Sciatic nerve (tissue), 2 donors: ENCODE results near the gene LIF. TPM values are rescaled to one million over a fixed set of nuclear protein-coding genes. Genes with fewer than 3 reads are reported as not detected.

Experiments
- ATAC-seq: fragments of 200-7000 bp; cut with Tn5 transposase; one replicate; pipeline ENCODE4 v1.9.1; 2020; ENCODE audit warnings: mild to moderate bottlenecking, moderate library complexity
- DNase-seq: peaks from one replicate; pipeline ENCODE4 v3.0.0-alpha.2; 2020; ENCODE audit warnings: low spot score
- intact Hi-C: fragments of 100-400 bp; cut with DNase I; formaldehyde crosslinking; loops from one replicate; pipeline ENCODE4 v1.14.2; 2022
- total RNA-seq: library from RNA; stranded (reverse); fragmentation: NEBNext Ultra II Directional; extraction: Animal tissue kit (Norgen Biotek cat#: 25700); gene quantifications from one replicate; pipeline ENCODE4 v1.2.1, GENCODE V29; 2021
- donor health status: DM: no; HTN: no; CAD: no.
- donor health status: DM: no; HTN: no; CAD: no.

LIF gene
- total RNA-seq, 1 donor from 2014 or later: 3.2 TPM

DNA sequence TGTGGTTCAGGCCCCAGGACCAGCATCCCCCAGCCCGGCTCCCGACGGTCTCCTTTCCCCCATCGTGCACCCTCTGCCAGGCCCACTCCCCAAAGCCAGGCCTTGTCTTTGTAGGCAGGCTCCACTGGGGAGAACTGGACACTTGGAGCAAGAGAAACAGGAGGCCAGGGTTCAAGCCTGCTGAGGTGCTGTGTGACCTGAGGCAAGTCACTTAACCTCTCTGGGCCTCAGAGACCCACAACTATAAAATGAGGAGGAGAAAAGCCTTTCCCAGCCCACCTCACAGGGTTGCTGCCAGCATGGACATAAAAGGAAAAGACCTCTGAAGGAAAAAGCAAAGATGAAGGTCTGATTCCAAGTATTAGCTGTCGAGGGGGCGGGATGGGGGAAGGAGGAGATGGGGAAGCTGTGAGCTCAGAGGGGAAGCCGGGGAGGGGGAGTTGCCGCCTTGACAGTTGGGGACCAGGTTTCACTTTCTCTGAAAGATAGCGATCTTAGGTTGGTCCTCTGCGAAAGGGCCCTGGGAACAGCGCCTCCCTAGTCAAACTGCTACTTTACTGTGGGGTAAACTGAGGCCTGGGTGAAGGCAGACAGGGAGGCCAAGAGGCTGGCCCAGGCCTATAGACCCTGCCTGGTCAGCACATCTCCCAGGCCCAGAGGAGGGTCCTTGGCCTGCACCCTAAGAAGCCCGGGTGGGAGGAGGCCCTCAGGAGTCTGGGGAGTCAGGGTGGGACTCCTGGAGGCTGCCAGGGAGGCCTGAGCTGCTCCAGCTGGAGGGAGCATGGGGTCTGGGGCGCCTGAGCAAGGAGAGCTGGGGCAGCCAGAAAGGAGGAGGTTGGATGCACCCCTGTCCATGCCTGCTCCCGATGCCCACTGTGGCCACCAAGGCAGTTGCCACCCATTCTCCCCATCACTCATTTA, 21.1 kb upstream of the LIF start:
- ATAC-seq (no peak), DNase-seq (peak; percentile 62)
- intact Hi-C loops: no loop called here

DNA sequence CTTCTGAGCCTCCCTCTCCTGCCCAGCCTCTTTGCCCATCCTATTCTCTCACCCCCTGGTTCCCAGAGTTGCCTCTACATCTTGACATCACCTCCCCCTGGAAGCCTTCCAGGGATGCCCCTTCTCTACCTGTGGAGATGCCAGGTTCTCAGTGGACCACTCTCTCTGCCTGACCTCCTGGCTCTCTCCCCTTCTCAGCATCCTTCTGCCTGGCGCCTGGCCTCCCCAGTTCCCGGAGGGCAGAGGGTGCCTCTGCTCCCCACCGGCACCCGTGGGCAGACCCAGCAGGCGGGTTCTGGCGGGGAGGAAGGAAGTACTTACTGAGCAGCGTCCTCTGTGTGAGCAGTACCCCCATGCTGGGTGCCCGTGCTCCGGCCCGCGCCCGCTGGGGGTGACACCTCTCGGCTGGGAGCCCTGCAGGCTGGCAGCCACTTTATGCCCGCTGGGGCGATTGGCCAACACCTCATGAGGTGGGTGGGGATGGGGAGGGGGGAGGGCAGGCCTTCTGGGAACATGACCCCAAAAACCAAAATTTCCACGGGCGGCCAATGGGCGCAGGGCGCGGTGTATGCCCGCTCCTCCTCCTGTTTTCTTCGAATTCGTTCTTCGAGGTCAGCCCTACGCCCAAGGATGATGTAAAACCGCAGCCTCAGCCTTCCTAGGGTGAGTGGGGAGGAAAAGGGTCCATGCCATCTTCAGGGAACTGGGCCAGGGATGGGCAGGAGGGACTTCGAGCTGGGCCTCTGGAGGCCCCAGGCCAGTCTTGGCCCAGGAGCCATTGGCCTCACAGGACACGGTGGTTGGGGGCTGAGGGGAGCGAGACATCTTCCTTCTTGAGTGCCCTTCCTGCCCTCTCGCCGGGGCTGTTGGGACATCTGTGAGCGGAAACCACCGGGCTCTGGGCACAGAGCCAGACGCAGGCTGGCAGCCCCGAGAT, 20.2 kb upstream of the LIF start, which contains the start of gene OSM:
Gene OSM, minus strand, starts transcription at position 407 of the 937 bp plus-strand sequence. Its CDS starts 52 bp downstream, at position 355.
- intact Hi-C loops: no loop called here
- peak; percentile 79 for DNase-seq

DNA sequence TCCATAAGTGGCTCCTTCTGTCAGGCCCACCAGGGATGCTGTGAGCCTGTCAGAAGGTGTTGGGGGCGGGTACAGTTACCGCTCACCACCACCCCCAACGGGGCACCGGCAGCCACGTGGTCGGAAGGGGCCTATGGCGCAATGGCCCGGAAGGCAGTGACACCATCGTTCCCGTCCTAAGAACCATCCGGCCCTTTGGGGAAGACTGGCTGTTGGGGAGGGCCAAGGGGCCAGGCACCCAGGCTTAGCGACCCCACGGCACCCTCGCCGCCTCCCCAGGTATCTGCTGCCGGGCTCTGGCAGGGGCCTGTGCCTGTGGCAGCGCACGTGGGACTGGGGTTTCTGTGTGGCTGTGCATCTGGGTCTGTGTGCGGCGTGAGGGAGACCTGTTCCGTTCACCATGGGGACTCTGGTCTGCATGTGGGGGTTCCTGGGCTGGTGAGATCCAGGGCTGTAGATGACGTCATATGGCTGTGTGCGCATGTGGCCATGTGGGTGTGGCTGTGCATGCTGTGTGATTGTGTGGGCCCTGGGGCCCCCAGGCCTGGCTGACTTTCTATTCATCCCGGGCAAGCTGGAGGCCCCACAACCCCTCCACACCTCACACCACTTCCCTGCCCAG, 19.4 kb upstream of the LIF start:
- peak; percentile 80 for DNase-seq
- ATAC-seq: peak; percentile 61
- intact Hi-C loops: no loop called here

More for the DNA sequence above, 20.2 kb upstream of the LIF start, which contains the start of gene OSM:
- ATAC-seq: peak; percentile 41

DNA sequence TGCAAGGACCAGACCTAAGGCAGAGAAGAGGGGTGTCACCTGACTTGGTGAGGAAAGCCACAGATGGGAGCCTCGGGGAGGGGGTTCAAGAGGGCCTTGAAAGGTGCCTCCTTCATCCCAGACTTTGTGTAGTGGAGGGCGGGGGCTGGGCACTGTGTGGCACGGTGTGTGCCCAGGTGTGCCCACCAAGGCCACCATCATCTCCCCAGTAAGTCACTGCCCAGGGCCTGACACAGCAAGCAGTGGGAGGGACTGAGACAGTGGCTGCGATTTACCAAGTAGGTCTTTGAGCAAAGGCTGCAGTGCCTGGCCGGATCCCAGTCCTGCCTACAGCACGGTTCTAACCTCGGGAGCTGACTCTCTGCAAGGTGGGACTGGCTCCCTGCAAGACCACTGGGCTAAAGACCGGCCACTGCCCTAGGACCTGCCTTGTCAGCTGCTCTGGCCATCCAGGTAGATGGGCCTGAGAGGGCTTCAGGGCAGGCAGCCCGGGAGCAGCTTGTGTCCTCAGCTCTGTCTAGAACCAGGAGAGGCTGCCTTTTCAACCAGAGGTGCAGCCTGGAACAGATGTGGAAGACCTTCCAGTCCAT, 18.7 kb upstream of the LIF start:
- ATAC-seq (no peak), DNase-seq (no peak)
- intact Hi-C loops: no loop called here

GRCh38 chr22:30263883-30264282, 17.3 kb upstream of the LIF start:
- DNase-seq (no peak), ATAC-seq (no peak)
- intact Hi-C loops: loop anchor here (2.0 kb wide), 1 partner anchor 123 kb away; the partner anchor contains the start of gene RNF215

DNA sequence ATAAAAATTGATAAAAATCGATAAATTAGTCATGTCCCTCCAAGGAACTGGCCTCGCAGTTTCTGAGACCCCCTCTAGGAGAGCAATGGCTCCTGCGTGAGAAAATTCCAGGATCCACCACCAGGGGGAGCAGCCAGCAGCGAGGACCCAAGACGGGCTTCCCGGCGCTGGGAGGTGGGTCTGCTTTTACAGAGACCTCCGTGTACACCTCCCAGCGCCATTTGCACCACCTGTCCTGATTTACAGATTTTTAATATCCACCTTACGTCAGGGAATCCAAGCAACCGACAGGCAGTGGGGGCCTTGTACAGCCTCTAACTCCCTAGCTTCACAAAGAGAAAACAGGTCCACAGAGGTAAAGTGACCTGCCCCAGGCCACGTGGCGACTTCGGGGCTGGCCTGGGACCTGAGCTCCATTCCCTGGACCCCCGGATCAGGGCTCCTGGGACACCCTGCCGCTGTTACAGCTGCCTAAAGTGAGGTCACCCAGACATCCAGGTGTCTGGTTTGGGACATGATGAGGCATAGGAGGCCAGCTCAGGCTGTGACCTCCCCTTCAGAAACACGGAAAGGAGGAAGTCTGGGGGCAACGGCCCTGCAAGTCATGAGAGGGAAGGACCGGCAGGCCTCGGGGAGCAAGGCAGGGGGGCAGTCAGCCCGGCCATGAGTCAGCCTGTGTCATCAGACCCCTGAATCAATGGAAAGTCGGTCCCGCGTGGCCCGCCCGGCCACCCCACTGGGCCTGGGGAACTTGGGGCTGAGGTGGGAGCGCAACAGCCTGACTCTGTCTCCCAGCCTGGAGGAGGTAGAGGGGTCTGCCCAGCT, 16.6 kb upstream of the LIF start:
- intact Hi-C loops: loop anchor here (2.0 kb wide), 1 partner anchor 124 kb away; the partner anchor contains the start of gene RNF215
- ATAC-seq: peak; percentile 65
- peak; percentile 91 for DNase-seq

DNA sequence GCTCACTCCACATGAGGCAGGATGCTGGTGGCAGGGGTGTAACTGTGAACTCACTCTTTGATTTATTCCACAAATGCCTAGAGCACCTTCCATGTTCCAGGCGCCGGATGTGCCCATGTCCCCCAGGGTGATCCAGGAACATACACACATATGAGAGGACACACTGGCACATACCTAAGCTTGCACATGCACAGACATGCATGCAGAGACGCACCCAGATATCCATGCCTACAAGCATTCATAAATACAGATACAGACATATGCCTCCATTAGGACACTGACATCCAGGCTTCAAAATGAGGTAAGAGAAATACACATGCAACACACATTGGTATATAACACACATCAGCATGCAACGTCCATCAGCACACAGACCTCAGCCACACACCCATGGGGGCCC, 15.6 kb upstream of the LIF start:
- intact Hi-C loops: loop anchor here (2.0 kb wide), 1 partner anchor 125 kb away; the partner anchor contains the start of gene RNF215
- no peak for DNase-seq
- ATAC-seq: no peak

GRCh38 chr22:30261134-30261533, 14.6 kb upstream of the LIF start:
- intact Hi-C loops: no loop called here
- DNase-seq (no peak), ATAC-seq (no peak)

DNA sequence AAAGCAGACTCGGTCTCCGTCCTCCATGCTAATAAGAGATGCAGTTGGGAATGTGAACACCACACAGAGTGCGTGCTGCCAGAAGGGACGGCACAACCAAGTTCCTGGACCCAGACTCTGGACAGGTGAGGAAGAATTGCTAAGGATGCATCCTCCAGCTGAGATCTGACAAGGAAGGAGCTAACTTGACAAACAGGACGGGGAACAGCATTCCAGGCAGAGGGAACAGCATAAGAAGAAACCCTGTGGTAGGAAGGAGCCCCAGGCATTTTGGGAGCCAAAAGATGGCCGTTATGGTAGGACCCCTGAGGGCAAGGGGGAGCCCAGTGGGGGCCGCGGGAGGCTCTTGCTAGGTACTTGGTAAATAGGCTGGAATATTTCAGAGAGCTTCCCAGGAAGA, 14.1 kb upstream of the LIF start:
- DNase-seq: no peak
- intact Hi-C loops: no loop called here

DNA sequence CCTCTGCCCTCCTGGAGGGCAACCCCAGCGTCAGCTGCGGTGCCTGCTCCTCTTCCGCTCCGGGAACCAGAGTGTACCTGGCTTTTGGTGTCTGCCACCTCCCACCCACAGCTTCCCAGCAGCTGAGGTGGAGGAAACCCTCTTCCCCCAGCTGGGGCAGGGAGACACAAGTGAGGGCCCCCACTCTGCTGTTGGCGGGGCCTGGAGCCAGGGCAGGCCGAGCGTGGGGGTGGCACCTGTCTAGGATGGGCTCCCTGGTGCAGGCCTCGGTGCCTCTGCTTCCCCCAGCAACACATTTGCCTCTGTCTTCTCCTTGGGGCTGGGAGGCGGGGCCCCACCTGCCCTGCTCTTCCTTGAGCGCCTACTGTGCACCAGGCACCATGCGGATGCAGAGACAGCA, 13.7 kb upstream of the LIF start:
- ATAC-seq: no peak
- DNase-seq: no peak
- intact Hi-C loops: no loop called here

More for the DNA sequence above, 14.1 kb upstream of the LIF start:
- no peak for ATAC-seq

DNA sequence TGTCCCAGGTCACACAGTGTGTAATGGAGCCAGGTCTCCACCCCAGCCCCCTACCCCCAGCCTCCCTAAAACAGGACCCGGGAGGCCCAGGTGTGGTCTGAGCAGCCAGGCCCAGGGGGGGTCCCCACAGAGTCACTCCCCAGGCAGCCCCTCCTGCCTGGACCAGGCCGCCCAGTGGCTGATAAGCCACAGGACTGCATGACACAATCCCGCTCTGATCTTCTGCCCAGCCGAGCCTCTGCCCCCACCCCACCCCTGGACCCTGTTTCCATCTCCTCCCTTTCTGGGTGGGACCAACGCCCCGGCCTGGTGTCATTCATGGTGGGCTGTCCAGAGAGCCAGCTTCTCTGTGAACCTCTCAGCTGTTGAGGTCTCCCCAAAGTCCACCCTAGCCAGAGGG, 7.8 kb upstream of the LIF start:
- DNase-seq (no peak), ATAC-seq (no peak)
- intact Hi-C loops: loop anchor here (2.0 kb wide), 1 partner anchor 146 kb away; no protein-coding TSS in a partner anchor

GRCh38 chr22:30253205-30253852, 6.8 kb upstream of the LIF start:
- intact Hi-C loops: no loop called here
- peak; percentile 26 for ATAC-seq
- DNase-seq: peak; percentile 86

DNA sequence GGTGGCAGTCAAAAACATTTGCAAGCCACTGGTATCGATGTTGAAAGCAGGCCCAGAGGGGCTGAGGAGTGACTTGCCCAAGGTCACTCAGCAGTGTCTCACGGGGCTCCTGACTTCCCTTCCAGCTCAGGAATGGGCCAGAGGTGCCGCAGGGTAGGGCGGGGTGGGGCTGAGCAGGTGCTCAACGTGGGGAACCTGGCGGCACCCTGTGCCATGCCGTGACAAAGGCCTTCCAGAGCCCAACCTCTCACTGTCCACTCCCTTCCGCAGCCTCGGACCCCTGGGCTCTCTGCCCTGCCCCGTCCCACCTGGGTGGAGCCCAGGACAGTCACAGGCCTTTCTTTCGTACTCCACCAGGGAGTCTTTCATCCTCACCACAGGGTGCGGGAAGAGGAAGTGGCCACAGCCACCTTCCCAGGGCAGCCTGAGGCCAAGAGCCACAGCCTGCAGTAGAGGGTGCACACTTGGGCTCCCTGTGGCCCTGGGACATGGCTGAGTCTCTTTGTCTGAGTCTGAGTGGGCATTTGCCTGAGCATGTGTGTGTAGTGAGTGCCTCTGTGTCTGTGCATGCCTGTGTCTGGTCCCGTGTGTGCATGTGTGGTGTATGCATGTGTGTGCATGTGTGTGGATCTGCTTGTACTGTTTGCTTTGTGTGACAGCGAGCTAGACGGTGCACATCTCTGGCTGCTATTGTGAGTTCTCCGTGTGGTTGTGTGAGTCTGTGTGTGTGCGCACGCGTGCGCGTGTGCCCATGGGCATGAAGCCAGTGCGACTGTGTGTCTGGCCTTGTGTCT, 6.0 kb upstream of the LIF start:
- no peak for DNase-seq
- no peak for ATAC-seq
- intact Hi-C loops: no loop called here

DNA sequence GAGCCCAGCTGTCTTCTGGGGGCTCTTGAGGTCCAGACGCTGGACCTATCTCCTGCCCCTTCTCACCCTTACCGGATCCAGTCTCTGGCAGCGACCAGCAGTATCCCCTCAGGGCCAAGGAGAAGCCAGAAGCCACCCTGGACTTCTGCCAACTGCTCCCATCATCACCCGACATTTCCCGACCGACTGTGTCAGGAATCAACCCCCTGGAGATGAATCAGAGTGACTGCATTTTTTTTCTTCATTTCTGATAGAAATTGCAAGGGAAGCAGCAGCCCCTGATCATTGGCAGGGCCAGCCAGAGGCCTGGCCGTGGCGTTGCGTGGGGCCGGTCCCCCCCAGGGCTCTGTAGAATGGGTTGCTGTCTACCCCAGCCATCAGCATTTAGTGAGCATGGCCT, 5.2 kb upstream of the LIF start:
- ATAC-seq: no peak
- intact Hi-C loops: no loop called here

DNA sequence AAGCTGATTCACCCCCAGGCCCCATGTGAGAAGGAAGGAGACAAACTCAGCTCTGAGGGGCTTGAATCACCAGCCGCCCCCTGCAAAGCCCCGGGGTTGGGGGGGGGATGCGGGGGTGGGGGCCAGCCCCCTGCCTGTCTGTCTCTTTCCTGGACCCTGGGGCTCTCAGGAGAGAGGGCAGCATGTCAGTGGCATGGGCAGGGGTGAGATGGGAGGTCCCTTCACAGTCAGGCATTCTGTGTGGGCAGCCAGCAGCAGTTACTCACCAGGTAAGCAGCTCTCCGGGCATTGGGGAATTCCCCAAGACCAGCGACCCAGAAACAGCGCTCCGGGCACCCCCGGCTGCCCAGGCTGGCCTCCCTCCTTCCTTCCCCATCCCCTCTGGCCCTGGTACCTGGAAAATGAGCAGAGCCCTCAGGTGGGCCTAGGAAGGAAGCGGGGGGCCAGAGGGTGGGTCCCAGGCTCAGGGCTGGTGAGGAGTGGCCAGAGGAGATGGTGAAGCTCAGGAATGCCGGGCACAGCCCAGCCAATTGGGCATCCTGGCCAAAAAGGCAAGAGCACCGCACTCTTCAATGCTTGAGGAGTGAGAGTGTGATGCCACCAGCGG, 4.2 kb upstream of the LIF start:
- ATAC-seq (no peak), DNase-seq (no peak)
- intact Hi-C loops: no loop called here

More for the DNA sequence above, 5.2 kb upstream of the LIF start:
- no peak for DNase-seq

- no peak for DNase-seq
- no peak for ATAC-seq
- intact Hi-C loops: no loop called here
Observed at GRCh38 chr22:30250039-30250565, 3.5 kb upstream of the LIF start.
